AG04449 (cell line): ENCODE results near the gene ATG7.
"Not testable (repeated sequence)": the region's sequence is repeated elsewhere in the genome, so short reads cannot be mapped to it uniquely, and the experiment has no call there.

Experiments used
- CTCF ChIA-PET: fragments of 350-600 bp; formaldehyde crosslinking; extraction: SDS; loops from one replicate; lab custom pipeline; 2021; ENCODE audit warnings: antibody characterized with exemption; lab: Yijun Ruan, JAX
- POLR2A ChIA-PET: fragments of 400-600, 350-600 bp; formaldehyde crosslinking; extraction: SDS; loops from one replicate; lab custom pipeline; 2020; ENCODE audit warnings: antibody characterized with exemption, inconsistent platforms; lab: Yijun Ruan, JAX
- DNase-seq: peaks from one replicate; pipeline ENCODE4 v3.0.0-alpha.2; 2010; ENCODE audit warnings: low read depth, low spot score
- H3K4me3 ChIP-seq: 2 replicates; pipeline ENCODE4 v1.5.1; 2011; ENCODE audit warnings: low read depth, mild to moderate bottlenecking, control low read depth, low read length
- TF ChIP-seq, protein P1 (sequence below): IDR thresholded peaks from one replicate; pipeline ENCODE4 v1.5.1; 2011; ENCODE audit warnings: mild to moderate bottlenecking, moderate library complexity, low read length, control low read depth, inconsistent platforms; ENCODE audit not compliant: insufficient read depth; ENCODE audit errors: missing control alignments

Gene ATG7

DNA sequence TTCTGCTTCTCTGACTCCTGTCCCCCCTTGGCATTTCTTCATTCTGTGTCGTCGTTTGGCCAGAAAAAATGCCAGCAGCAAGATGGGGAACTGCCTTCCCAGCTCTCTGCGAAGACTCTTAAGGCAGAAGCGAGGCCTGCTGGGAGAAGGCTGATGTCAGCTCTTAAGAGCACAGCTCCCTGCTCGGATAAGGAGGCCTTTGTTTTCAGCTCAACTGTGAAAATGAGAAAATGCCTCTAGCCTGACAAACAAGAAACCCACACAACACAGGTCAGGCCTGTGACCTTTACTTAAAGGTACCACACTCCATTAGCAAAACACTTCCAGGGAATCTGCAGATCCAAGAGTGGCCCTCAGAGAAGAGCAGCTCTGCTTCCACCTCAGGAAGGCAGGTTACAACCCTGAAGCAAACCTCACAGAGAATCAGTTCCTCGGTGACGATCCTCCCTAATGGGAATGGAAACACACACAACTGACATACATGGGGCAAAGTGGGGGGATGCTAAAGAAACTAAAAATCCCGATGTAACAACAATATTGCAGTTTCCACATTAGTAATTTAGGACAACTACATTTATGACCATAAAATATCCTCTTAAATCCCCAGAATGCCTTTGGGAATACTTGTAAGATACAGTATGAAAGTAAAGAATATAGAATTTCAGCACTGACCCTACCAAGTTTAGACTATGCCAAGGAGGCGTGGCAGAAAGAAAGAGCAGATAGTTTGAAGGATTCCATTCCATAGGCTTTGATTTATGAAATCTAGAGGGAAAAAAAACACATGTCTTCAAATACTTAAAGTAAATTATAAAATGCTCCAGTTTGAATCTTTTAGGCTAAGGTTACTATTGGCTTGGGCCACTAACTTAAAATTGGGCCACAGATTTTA is 319.4 kb downstream of the ATG7 start:
- POLR2A ChIA-PET: interaction anchor here (1.1 to 2.0 kb wide), 4 partner anchors 9 to 38 kb away, joined by 3 to 15 read pairs (median 4); no protein-coding TSS in a partner anchor
- CTCF ChIA-PET: interaction anchor here (0.9 to 1.0 kb wide), 2 partner anchors 22 to 212 kb away, joined by 3 to 7 read pairs; no protein-coding TSS in a partner anchor
- H3K4me3 ChIP-seq: no peak overlapping the region
- no peak for DNase-seq
- TF ChIP-seq, protein P1, sequence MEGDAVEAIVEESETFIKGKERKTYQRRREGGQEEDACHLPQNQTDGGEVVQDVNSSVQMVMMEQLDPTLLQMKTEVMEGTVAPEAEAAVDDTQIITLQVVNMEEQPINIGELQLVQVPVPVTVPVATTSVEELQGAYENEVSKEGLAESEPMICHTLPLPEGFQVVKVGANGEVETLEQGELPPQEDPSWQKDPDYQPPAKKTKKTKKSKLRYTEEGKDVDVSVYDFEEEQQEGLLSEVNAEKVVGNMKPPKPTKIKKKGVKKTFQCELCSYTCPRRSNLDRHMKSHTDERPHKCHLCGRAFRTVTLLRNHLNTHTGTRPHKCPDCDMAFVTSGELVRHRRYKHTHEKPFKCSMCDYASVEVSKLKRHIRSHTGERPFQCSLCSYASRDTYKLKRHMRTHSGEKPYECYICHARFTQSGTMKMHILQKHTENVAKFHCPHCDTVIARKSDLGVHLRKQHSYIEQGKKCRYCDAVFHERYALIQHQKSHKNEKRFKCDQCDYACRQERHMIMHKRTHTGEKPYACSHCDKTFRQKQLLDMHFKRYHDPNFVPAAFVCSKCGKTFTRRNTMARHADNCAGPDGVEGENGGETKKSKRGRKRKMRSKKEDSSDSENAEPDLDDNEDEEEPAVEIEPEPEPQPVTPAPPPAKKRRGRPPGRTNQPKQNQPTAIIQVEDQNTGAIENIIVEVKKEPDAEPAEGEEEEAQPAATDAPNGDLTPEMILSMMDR: no peak

DNA sequence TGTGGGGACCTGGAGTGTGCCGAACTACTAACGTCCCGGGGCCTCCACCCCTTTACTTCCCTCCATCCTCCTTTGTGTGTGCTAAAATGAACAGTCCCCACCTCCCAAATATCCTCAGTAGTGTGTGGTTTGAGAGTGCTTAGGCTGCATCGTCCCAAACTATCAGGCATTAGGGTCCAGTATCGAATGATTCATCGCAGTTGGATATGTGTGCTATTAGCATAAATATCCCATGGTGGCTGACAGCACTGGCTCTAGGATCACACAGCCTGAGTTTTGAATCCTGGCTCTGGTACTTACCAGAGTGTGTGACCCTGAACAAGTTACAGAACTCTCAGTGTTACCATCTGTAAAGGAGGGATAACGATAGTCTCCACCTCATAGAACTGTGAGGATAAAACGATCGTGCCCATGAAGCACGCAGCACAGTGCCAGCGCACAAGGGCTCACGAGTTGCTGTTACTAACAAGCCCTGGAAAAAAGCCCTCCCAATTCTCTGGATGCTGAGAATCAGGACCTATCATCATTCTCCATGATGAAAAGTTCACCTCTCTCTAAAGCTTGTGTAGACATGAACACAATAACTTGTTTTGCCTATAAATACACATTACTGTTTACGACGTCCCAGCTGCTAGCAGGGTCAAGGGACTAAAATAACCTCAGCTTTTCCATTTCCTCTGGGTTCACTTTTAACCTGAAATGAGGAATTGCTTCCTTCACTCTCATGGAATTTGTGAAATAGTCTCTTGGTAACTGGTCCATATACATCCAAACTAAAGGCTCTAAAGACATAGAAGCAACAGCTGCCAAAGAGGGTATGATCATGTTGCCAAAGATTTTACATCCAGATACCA is 320.5 kb downstream of the ATG7 start:
- POLR2A ChIA-PET: interaction anchor here (1.1 kb wide), 1 partner anchor 35 kb away, joined by 3 read pairs; no protein-coding TSS in a partner anchor
- CTCF ChIA-PET: interaction anchor here (0.7 to 1.5 kb wide), 3 partner anchors 10 to 213 kb away, joined by 3 to 6 read pairs (median 3); no protein-coding TSS in a partner anchor
- H3K4me3 ChIP-seq: no peak overlapping the region
- no peak for DNase-seq
- TF ChIP-seq, protein P1: no peak

DNA sequence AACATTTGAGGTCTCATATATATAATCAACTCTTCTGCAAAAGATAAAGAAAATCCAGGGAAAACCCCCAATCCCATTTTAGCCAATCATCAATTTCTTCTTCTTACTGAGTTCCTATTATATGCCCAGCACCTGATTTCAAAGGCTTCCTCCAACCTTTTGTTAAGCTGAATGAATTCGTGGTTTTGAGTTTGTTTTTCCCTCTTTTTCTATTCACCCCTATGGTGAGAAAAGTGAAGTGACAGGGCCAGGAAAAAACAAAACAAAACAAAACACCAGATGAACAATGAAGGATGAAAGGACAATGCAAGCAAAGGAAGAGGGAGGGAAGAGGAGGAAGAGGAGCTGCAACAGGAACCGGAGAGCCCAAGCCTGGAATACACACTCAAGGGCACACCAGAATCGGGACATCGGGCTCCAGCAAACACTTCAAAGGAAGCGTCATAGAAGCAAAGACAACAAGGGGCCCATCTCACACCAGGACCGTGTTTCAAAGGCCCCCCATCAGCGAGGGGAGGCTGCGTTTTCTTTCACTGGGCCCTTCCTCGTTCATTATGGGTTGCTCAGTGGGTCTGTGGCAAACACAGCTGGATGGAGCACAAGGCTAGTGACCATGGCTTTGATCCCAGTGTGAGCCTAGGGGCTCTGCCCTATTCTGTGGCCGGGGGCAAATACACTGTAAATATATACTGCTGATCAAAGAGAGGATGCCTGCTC is 321.3 kb downstream of the ATG7 start:
- CTCF ChIA-PET: interaction anchor here (0.7 to 1.5 kb wide), 3 partner anchors 11 to 214 kb away, joined by 3 to 6 read pairs (median 3); no protein-coding TSS in a partner anchor
- POLR2A ChIA-PET: no interaction called here

DNA sequence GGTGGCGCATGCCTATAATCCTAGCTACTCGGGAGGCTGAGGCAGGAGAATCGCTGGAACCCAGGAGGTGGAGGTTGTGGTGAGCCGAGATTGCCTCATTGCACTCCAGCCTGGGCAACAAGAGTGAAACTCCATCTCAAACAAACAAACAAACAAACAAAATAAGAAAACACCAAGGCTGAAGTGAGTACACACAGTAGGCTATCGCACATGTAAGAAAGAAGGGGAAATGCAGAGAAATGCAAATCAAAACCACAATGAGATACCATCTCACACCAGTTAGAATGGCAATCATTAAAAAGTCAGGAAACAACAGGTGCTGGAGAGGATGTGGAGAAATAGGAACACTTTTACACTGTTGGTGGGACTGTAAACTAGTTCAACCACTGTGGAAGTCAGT is 322.8 kb downstream of the ATG7 start:
- POLR2A ChIA-PET, DNase-seq, CTCF ChIA-PET, H3K4me3 ChIP-seq: not testable (repeated sequence)

More for the DNA sequence above, 321.3 kb downstream of the ATG7 start:
- no peak overlapping the region for H3K4me3 ChIP-seq
- TF ChIP-seq, protein P1: no peak
- DNase-seq: no peak

DNA sequence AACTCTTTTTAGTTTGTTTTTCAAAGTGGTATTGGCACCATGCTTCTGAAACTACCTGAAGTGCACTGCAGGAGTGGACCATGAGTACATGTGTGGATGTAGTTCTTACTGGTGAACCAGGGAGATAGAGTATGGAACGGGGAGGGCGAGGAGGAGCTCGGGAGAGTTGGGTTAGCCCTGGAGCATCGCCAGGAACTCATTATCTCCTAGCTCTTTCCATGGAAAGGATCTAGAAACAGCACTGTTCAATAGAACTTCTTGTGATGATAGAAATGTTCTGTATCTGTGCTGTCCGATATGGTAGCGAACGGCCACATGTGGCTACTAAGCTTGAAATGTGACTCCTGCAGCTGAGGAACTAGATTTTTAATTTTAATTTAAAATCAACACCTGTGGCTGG is 324.2 kb downstream of the ATG7 start:
- no peak for DNase-seq
- TF ChIP-seq, protein P1: no peak
- CTCF ChIA-PET: no interaction called here
- POLR2A ChIA-PET: interaction anchor here (0.6 kb wide), 1 partner anchor 47 kb away, joined by 3 read pairs; the partner anchor contains the start of gene VGLL4
- H3K4me3 ChIP-seq: no peak overlapping the region
